ENCODE results near the gene DOCK10.

- TF ChIP-seq REPIN1 (tag by site-specific recombination; IDR thresholded peaks at IDR 0.05; ENCODE audit: low read depth) (no peak), ZNF19 (tag by site-specific recombination; IDR thresholded peaks at IDR 0.05; ENCODE audit: low read depth) (no peak), ZNF112 (tag by site-specific recombination; IDR thresholded peaks at IDR 0.05) (no peak), CTCF (tag by site-specific recombination; IDR thresholded peaks at IDR 0.05) (no peak), YY1 (tag by site-specific recombination; IDR thresholded peaks at IDR 0.05) (no peak)
These were observed 33.9 kb upstream of the DOCK10 start for GRCh38 chr2:225076125-225076524.
